Keratinocyte (primary cell): Measurements from ENCODE around the gene DUSP22.

Experiments
- CTCF ChIP-seq, 3 experiments: IDR thresholded peaks in 1 of 3; conservative IDR thresholded peaks in 1 of 3; optimal IDR thresholded peaks in 1 of 3; 2 replicates in 2 of 3; 3 replicates in 1 of 3; pipeline versions ENCODE3 to v1.5.1; 2011; ENCODE audit warnings: low read length in 3 of 3, mild to moderate bottlenecking in 3 of 3, moderate library complexity in 2 of 3, control low read depth in 1 of 3, inconsistent platforms in 1 of 3; ENCODE audit not compliant: insufficient read depth in 2 of 3; ENCODE audit errors: extremely low read depth in 1 of 3
- EZH2 ChIP-seq: IDR thresholded peaks from one replicate; pipeline ENCODE4 v1.6.1; 2012; ENCODE audit warnings: inconsistent platforms, mild to moderate bottlenecking, low read length, moderate library complexity

- TF ChIP-seq CTCF (optimal IDR thresholded peaks at IDR 0.05 in 1 of 3, IDR thresholded peaks at IDR 0.05 in 1 of 3, conservative IDR thresholded peaks at IDR 0.05 in 1 of 3; ENCODE audit: extremely low read depth in 1 of 3, insufficient read depth in 2 of 3, low read length in 3 of 3), result no peak
- TF ChIP-seq EZH2, result peak; percentile 40
Observed at GRCh38 chr6:287489-287860, 4.8 kb upstream of the DUSP22 start.
